IMR-90 (cell line): ENCODE measurements around the gene SNAP91. TPM values are rescaled to one million over a fixed set of nuclear protein-coding genes. Genes with fewer than 3 reads are reported as not detected.

Experiments used
- ATAC-seq: fragments of 200-7000 bp; cut with Tn5 transposase; 2 replicates; pipeline ENCODE4 v1.9.1; 2020; ENCODE audit warnings: low read depth, mild to moderate bottlenecking, moderate library complexity
- BruUV-seq: library from RNA; stranded (reverse); fragments of 400-500 nt; replicated peaks from 2 replicates; lab custom pipeline; 2021; lab: Mats Ljungman, UMichigan
- CTCF ChIA-PET: fragments of 300-600 bp; formaldehyde crosslinking; extraction: SDS; loops from one replicate; lab custom pipeline; 2021; ENCODE audit warnings: antibody characterized with exemption; lab: Yijun Ruan, JAX
- POLR2A ChIA-PET: fragments of 300-600 bp; sonication (Branson Sonifier 250); formaldehyde crosslinking; loops from one replicate; lab custom pipeline; 2022; ENCODE audit warnings: antibody characterized with exemption; ENCODE audit not compliant: unreplicated experiment; lab: Charles Lee
- DNase-seq: peaks from one replicate; pipeline ENCODE4 v3.0.0; 2013
- H2AFZ ChIP-seq: replicated peaks from 2 replicates; pipeline ENCODE3; 2013; ENCODE audit warnings: low read length, mild to moderate bottlenecking; ENCODE audit not compliant: poor library complexity
- H2AK5ac ChIP-seq: 2 replicates; pipeline ENCODE4 v1.6.1; 2013; ENCODE audit warnings: low read depth, low read length, inconsistent platforms
- H2AK9ac ChIP-seq: replicated peaks from 2 replicates; pipeline ENCODE3; 2013; ENCODE audit warnings: mild to moderate bottlenecking, low read depth, low read length, moderate library complexity; ENCODE audit not compliant: poor library complexity
- H2BK120ac ChIP-seq: 2 replicates; pipeline ENCODE4 v1.6.1; 2013; ENCODE audit warnings: low read depth, low read length, inconsistent platforms
- H2BK15ac ChIP-seq: 3 replicates; pipeline ENCODE4 v1.6.1; 2013; ENCODE audit warnings: low read depth, low read length, inconsistent platforms
- H2BK20ac ChIP-seq: 2 replicates; pipeline ENCODE4 v1.6.1; 2013; ENCODE audit warnings: low read depth, mild to moderate bottlenecking, inconsistent platforms, low read length, moderate library complexity
- H2BK5ac ChIP-seq: 2 replicates; pipeline ENCODE4 v1.6.1; 2013; ENCODE audit warnings: mild to moderate bottlenecking, low read depth, low read length, inconsistent platforms; ENCODE audit not compliant: poor library complexity, severe bottlenecking
- H3K14ac ChIP-seq: replicated peaks from 2 replicates; pipeline ENCODE4 v1.6.1; 2013; ENCODE audit warnings: low read depth, low read length, inconsistent platforms
- H3K18ac ChIP-seq: 2 replicates; pipeline ENCODE4 v1.6.1; 2013; ENCODE audit warnings: low read depth, low read length, control low read depth
- H3K23ac ChIP-seq: 2 replicates; pipeline ENCODE4 v1.6.1; 2013; ENCODE audit warnings: low read depth, low read length, inconsistent platforms
- H3K27ac ChIP-seq: 2 replicates; pipeline ENCODE4 v1.5.1; 2013; ENCODE audit warnings: mild to moderate bottlenecking, control low read depth, low read length; ENCODE audit not compliant: insufficient read depth
- H3K27me3 ChIP-seq: 2 replicates; pipeline ENCODE4 v1.6.1; 2013; ENCODE audit warnings: low read length; ENCODE audit not compliant: control insufficient read depth, insufficient read depth
- H3K36me3 ChIP-seq: 2 replicates; pipeline ENCODE4 v1.6.1; 2013; ENCODE audit warnings: low read length, mixed read lengths; ENCODE audit not compliant: control insufficient read depth, insufficient read depth
- H3K4ac ChIP-seq: 2 replicates; pipeline ENCODE4 v1.6.1; 2013; ENCODE audit warnings: low read depth, low read length, inconsistent platforms
- H3K4me1 ChIP-seq: 2 replicates; pipeline ENCODE4 v1.6.1; 2013; ENCODE audit warnings: low read length, mixed read lengths; ENCODE audit not compliant: control insufficient read depth, insufficient read depth
- H3K4me2 ChIP-seq: 2 replicates; pipeline ENCODE4 v1.6.1; 2013; ENCODE audit warnings: low read depth, mild to moderate bottlenecking, control low read depth, low read length, moderate library complexity
- H3K4me3 ChIP-seq: 2 replicates; pipeline ENCODE4 v1.5.1; 2013; ENCODE audit warnings: low read depth, mild to moderate bottlenecking, control low read depth, low read length, moderate library complexity; ENCODE audit not compliant: insufficient read depth
- H3K56ac ChIP-seq: 2 replicates; pipeline ENCODE4 v1.6.1; 2013; ENCODE audit warnings: low read length, inconsistent platforms; ENCODE audit not compliant: insufficient read depth; ENCODE audit errors: extremely low read depth
- H3K79me1 ChIP-seq, 2 experiments: 2 replicates each; pipeline ENCODE4 v1.6.1; 2013; ENCODE audit warnings: low read length in 2 of 2, inconsistent platforms in 1 of 2, low read depth in 1 of 2
- H3K9ac ChIP-seq: 2 replicates; pipeline ENCODE4 v1.6.1; 2013; ENCODE audit warnings: low read depth, low read length, control low read depth
- H3K9me1 ChIP-seq: 2 replicates; pipeline ENCODE4 v1.6.1; 2013; ENCODE audit warnings: low read length, inconsistent platforms; ENCODE audit not compliant: insufficient read depth
- H3K9me3 ChIP-seq: 2 replicates; pipeline ENCODE4 v1.6.1; 2013; ENCODE audit warnings: low read length; ENCODE audit not compliant: control insufficient read depth, insufficient read depth
- H4K20me1 ChIP-seq: 2 replicates; pipeline ENCODE4 v1.6.1; 2013; ENCODE audit warnings: low read length, inconsistent platforms; ENCODE audit not compliant: insufficient read depth
- H4K5ac ChIP-seq: 2 replicates; pipeline ENCODE4 v1.6.1; 2013; ENCODE audit warnings: mild to moderate bottlenecking, low read depth, low read length, control low read depth
- H4K8ac ChIP-seq, 2 experiments: 2 replicates each; pipeline ENCODE4 v1.6.1; 2013; ENCODE audit warnings: low read depth in 2 of 2, low read length in 2 of 2, control low read depth in 1 of 2, inconsistent platforms in 1 of 2
- H4K91ac ChIP-seq: 2 replicates; pipeline ENCODE4 v1.6.1; 2013; ENCODE audit warnings: low read depth, low read length, inconsistent platforms; ENCODE audit not compliant: insufficient read depth
- BHLHE40 ChIP-seq: fragments of 150-350 bp; IDR thresholded peaks from 2 replicates; pipeline ENCODE4 v1.6.1; 2016; ENCODE audit warnings: mild to moderate bottlenecking, low read depth, low read length
- CTCF ChIP-seq: conservative IDR thresholded peaks from 2 replicates; pipeline ENCODE4 v1.5.1; 2012; ENCODE audit warnings: mild to moderate bottlenecking, low read depth, low read length, improper control_type of control experiment
- ELK1 ChIP-seq: fragments of 150-350 bp; IDR thresholded peaks from 2 replicates; pipeline ENCODE4 v1.6.1; 2016; ENCODE audit warnings: low read depth, mild to moderate bottlenecking, low read length, moderate library complexity, borderline replicate concordance
- FOS ChIP-seq: fragments of 150-350 bp; IDR thresholded peaks from 2 replicates; pipeline ENCODE4 v1.6.1; 2016; ENCODE audit warnings: low read depth, low read length
- NFE2L2 ChIP-seq: fragments of 150-350 bp; IDR thresholded peaks from 2 replicates; pipeline ENCODE4 v1.6.1; 2016; ENCODE audit warnings: low read depth, mild to moderate bottlenecking, low read length
- POLR2A ChIP-seq: IDR thresholded peaks from 2 replicates; pipeline ENCODE4 v1.6.1; 2012; ENCODE audit warnings: mild to moderate bottlenecking, low read depth, low read length
- RFX5 ChIP-seq: IDR thresholded peaks from 2 replicates; pipeline ENCODE4 v1.8.0; 2012; ENCODE audit warnings: low read depth, mild to moderate bottlenecking, low read length, moderate library complexity
- SMC3 ChIP-seq: fragments of 150-350 bp; IDR thresholded peaks from 2 replicates; pipeline ENCODE4 v1.6.1; 2016; ENCODE audit warnings: low read depth, mild to moderate bottlenecking, antibody characterized with exemption, low read length, moderate library complexity
- WGBS, 2 experiments: methylation state at CpG; one replicate each; pipeline versions ENCODE4 v1.1.5 to v1.1.7; 2013; ENCODE audit warnings: missing lambda C conversion rate in 2 of 2; ENCODE audit not compliant: insufficient read length in 1 of 2; ENCODE audit errors: extremely low coverage in 2 of 2; 5-methylcytosine and 5-hydroxymethylcytosine counted together
- dilution Hi-C: fragments of 300-500 bp; cut with HindIII; formaldehyde crosslinking; loops from one replicate; pipeline ENCODE4 v1.14.3; 2018; ENCODE audit warnings: low sequenced_read_pairs; ENCODE audit not compliant: unreplicated experiment
- in situ Hi-C: fragments of 300-500 bp; cut with MboI; formaldehyde crosslinking; loops from 3 replicates; pipeline ENCODE4 v1.14.3; 2019; ENCODE audit warnings: low sequenced_read_pairs, inconsistent platforms, mixed read lengths
- intact Hi-C: fragments of 100-400 bp; cut with micrococcal nuclease; formaldehyde crosslinking; loops from 2 replicates; pipeline ENCODE4 v1.10.0; 2022
- polyA plus RNA-seq, 3 experiments: library from polyadenylated mRNA; depleted of rRNA; stranded (reverse); fragments of >200 nt; gene quantifications; 2 replicates each; pipeline ENCODE4 v1.2.3, GENCODE V29; 2012; ENCODE audit warnings: low replicate concordance in 1 of 3
- total RNA-seq: library from RNA; depleted of rRNA; stranded (reverse); fragments of >200 nt; gene quantifications from 2 replicates; pipeline ENCODE4 v1.2.3, GENCODE V29; 2012

SNAP91 gene
- total and polyA plus RNA-seq, 2 of the 4 experiments (the other 2 are of a cell fraction): not detected

DNA sequence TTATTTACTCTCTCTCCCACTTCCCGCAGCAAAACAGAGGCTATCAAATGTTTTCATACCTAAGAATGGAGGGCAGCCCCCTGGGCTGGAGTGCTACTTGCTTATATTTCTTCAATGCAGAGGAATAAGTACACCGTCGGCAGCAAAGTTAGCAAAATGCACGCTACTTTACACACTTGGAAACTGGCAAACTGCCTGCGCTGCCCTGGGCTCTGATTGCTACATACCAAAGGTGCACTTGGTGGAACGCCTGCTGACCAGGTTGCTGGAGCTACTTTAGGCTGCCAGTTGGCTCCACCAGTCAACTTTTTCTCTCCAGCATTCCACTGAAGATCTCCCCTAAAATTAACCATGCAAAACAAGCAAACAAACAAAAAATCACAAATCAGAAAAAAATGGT lies 134.1 kb downstream of the SNAP91 start:
- H4K91ac ChIP-seq: no peak overlapping the region
- H2AK9ac ChIP-seq: no peak overlapping the region
- intact Hi-C loops (no loop called here), dilution Hi-C loops (no loop called here), in situ Hi-C loops (no loop called here)
- no peak overlapping the region for H3K27ac ChIP-seq
- CTCF ChIA-PET: no interaction called here
- H3K4me3 ChIP-seq: no peak overlapping the region
- no peaks in the 10 kb centered on the region for H3K27me3 ChIP-seq
- H3K4me2 ChIP-seq: no peak overlapping the region
- no peaks in the 10 kb centered on the region for H4K20me1 ChIP-seq
- H4K8ac ChIP-seq: no peak overlapping the region
- H2AFZ ChIP-seq: no peak overlapping the region
- TF ChIP-seq BHLHE40 (no peak), FOS (no peak), CTCF (no peak), NFE2L2 (no peak), POLR2A (no peak), SMC3 (no peak), ELK1 (no peak), RFX5 (no peak)
- no peak overlapping the region for H3K14ac ChIP-seq
- ATAC-seq (no peak), DNase-seq (no peak)
- H2BK20ac ChIP-seq: no peak overlapping the region
- H3K9me1 ChIP-seq: no peaks in the 10 kb centered on the region
- H2BK120ac ChIP-seq: no peak overlapping the region
- no TSS peak for BruUV-seq
- H3K4me1 ChIP-seq: peaks cover 2% of the 10 kb centered on the region
- POLR2A ChIA-PET: no interaction called here
- H3K36me3 ChIP-seq: no peaks in the 10 kb centered on the region
- no peak overlapping the region for H3K9ac ChIP-seq
- no peak overlapping the region for H4K5ac ChIP-seq
- no peak overlapping the region for H3K18ac ChIP-seq
- no peak overlapping the region for H3K23ac ChIP-seq
- H2BK5ac ChIP-seq: no peak overlapping the region
- H3K56ac ChIP-seq: no peak overlapping the region
- H2AK5ac ChIP-seq: no peak overlapping the region
- H2BK15ac ChIP-seq: no peak overlapping the region
- WGBS, 2 experiments: 81% methylated on average over 5 of the region's 6 CpGs; no CpG with 5 or more reads in 1 of the 2 experiments
- H3K9me3 ChIP-seq: no peaks in the 10 kb centered on the region
- no peak overlapping the region for H3K4ac ChIP-seq
- no peaks in the 10 kb centered on the region for H3K79me1 ChIP-seq
